H9 (cell line): Measurements from ENCODE around the gene OS9. TPM values are rescaled to one million over a fixed set of nuclear protein-coding genes. Genes with fewer than 3 reads are reported as not detected.

Experiments
- DNase-seq: peaks from one replicate; pipeline ENCODE4 v3.0.0-alpha.2; 2017
- H2AFZ ChIP-seq: one replicate; pipeline ENCODE4 v1.6.1; 2013; ENCODE audit warnings: mild to moderate bottlenecking, low read length, control low read depth, moderate library complexity
- H2AK5ac ChIP-seq: 2 replicates; pipeline ENCODE4 v1.6.1; 2013; ENCODE audit warnings: low read length, control low read depth, mixed read lengths; ENCODE audit not compliant: insufficient read length
- H2BK120ac ChIP-seq: one replicate; pipeline ENCODE4 v1.6.1; 2013; ENCODE audit warnings: low read depth, mild to moderate bottlenecking, low read length, control low read depth, inconsistent platforms; ENCODE audit not compliant: poor library complexity, severe bottlenecking
- H2BK12ac ChIP-seq: 2 replicates; pipeline ENCODE4 v1.6.1; 2013; ENCODE audit warnings: low read length, control low read depth, mixed read lengths, low read depth; ENCODE audit not compliant: insufficient read length
- H2BK15ac ChIP-seq: 2 replicates; pipeline ENCODE4 v1.6.1; 2013; ENCODE audit warnings: low read depth, low read length, control low read depth
- H2BK20ac ChIP-seq: one replicate; pipeline ENCODE4 v1.6.1; 2013; ENCODE audit warnings: low read depth, mild to moderate bottlenecking, low read length, control low read depth, inconsistent platforms; ENCODE audit not compliant: poor library complexity, severe bottlenecking
- H2BK5ac ChIP-seq: 2 replicates; pipeline ENCODE4 v1.6.1; 2013; ENCODE audit warnings: low read length, control low read depth, mixed read lengths; ENCODE audit not compliant: insufficient read length
- H3K14ac ChIP-seq: 2 replicates; pipeline ENCODE4 v1.6.1; 2013; ENCODE audit warnings: low read length, control low read depth; ENCODE audit not compliant: insufficient read depth
- H3K18ac ChIP-seq: 2 replicates; pipeline ENCODE4 v1.6.1; 2013; ENCODE audit warnings: low read depth, mild to moderate bottlenecking, mixed read lengths, low read length, control low read depth; ENCODE audit not compliant: insufficient read length
- H3K23ac ChIP-seq: 2 replicates; pipeline ENCODE4 v1.6.1; 2013; ENCODE audit warnings: low read length, control low read depth, mixed read lengths, low read depth; ENCODE audit not compliant: insufficient read length
- H3K23me2 ChIP-seq: 2 replicates; pipeline ENCODE4 v1.6.1; 2013; ENCODE audit warnings: low read depth, mild to moderate bottlenecking, mixed read lengths, low read length, control low read depth; ENCODE audit not compliant: insufficient read length, poor library complexity, severe bottlenecking
- H3K27ac ChIP-seq: 2 replicates; pipeline ENCODE4 v1.5.1; 2013; ENCODE audit warnings: low read length, control low read depth, mixed read lengths, low read depth; ENCODE audit not compliant: insufficient read length
- H3K27me3 ChIP-seq: 2 replicates; pipeline ENCODE4 v1.6.1; 2013; ENCODE audit warnings: low read length, control low read depth, inconsistent platforms; ENCODE audit not compliant: insufficient read depth
- H3K4ac ChIP-seq: 2 replicates; pipeline ENCODE4 v1.6.1; 2013; ENCODE audit warnings: low read depth, mild to moderate bottlenecking, control low read depth, inconsistent platforms, low read length, moderate library complexity
- H3K4me1 ChIP-seq: 2 replicates; pipeline ENCODE4 v1.6.1; 2013; ENCODE audit warnings: low read length, control low read depth, inconsistent platforms; ENCODE audit not compliant: insufficient read depth
- H3K4me2 ChIP-seq: 2 replicates; pipeline ENCODE4 v1.6.1; 2013; ENCODE audit warnings: low read length, control low read depth, mixed read lengths; ENCODE audit not compliant: insufficient read length, insufficient read depth
- H3K56ac ChIP-seq: 2 replicates; pipeline ENCODE4 v1.6.1; 2013; ENCODE audit warnings: low read depth, mild to moderate bottlenecking, mixed read lengths, low read length, control low read depth; ENCODE audit not compliant: insufficient read length
- H3K79me1 ChIP-seq: 2 replicates; pipeline ENCODE4 v1.6.1; 2013; ENCODE audit warnings: low read depth, mild to moderate bottlenecking, moderate library complexity, low read length, control low read depth, inconsistent platforms; ENCODE audit not compliant: insufficient read depth, poor library complexity, severe bottlenecking
- H3K79me2 ChIP-seq: 2 replicates; pipeline ENCODE4 v1.6.1; 2013; ENCODE audit warnings: low read length, control low read depth, inconsistent platforms; ENCODE audit not compliant: insufficient read depth
- H3K9ac ChIP-seq: 2 replicates; pipeline ENCODE4 v1.6.1; 2013; ENCODE audit warnings: low read length, control low read depth, mixed read lengths; ENCODE audit not compliant: insufficient read length; ENCODE audit errors: extremely low read depth
- H3K9me3 ChIP-seq: one replicate; pipeline ENCODE4 v1.6.1; 2013; ENCODE audit warnings: low read depth, low read length, inconsistent platforms; ENCODE audit not compliant: control insufficient read depth
- H3T11ph ChIP-seq: one replicate; pipeline ENCODE4 v1.6.1; 2013; ENCODE audit warnings: mild to moderate bottlenecking, low read length, control low read depth, inconsistent platforms
- H4K20me1 ChIP-seq: one replicate; pipeline ENCODE4 v1.6.1; 2013; ENCODE audit not compliant: control insufficient read depth, insufficient read length, insufficient read depth
- H4K5ac ChIP-seq: 2 replicates; pipeline ENCODE4 v1.6.1; 2013; ENCODE audit warnings: low read depth, mild to moderate bottlenecking, mixed read lengths, low read length, control low read depth; ENCODE audit not compliant: insufficient read length
- H4K8ac ChIP-seq: replicated peaks from 2 replicates; pipeline ENCODE4 v1.6.1; 2013; ENCODE audit warnings: low read length, control low read depth, mixed read lengths, low read depth; ENCODE audit not compliant: insufficient read length
- H4K91ac ChIP-seq: 2 replicates; pipeline ENCODE4 v1.6.1; 2013; ENCODE audit warnings: low read depth, mild to moderate bottlenecking, moderate library complexity, mixed read lengths, low read length, control low read depth; ENCODE audit not compliant: insufficient read length
- H3K27ac Mint-ChIP-seq, 3 experiments: 2 replicates in 2 of 3; 3 replicates in 1 of 3; pipeline ENCODE4 v1.8.0; 2020 to 2021; ENCODE audit warnings: mixed read lengths in 3 of 3, mild to moderate bottlenecking in 1 of 3, moderate library complexity in 1 of 3
- H3K27me3 Mint-ChIP-seq: 2 replicates; pipeline ENCODE4 v1.8.0; 2021; ENCODE audit warnings: low read depth, mild to moderate bottlenecking, moderate library complexity, mixed read lengths
- H3K36me3 Mint-ChIP-seq, 3 experiments: 2 replicates in 2 of 3; 3 replicates in 1 of 3; pipeline ENCODE4 v1.8.0; 2020 to 2021; ENCODE audit warnings: low read depth in 3 of 3, mixed read lengths in 3 of 3; ENCODE audit not compliant: insufficient read depth in 1 of 3
- H3K4me1 Mint-ChIP-seq, 2 experiments: 2 replicates each; pipeline ENCODE4 v1.8.0; 2020; ENCODE audit warnings: mixed read lengths in 2 of 2
- H3K4me3 Mint-ChIP-seq, 2 experiments: 2 replicates in 1 of 2; 3 replicates in 1 of 2; pipeline ENCODE4 v1.8.0; 2020 to 2021; ENCODE audit warnings: mild to moderate bottlenecking in 2 of 2, mixed read lengths in 2 of 2, moderate library complexity in 1 of 2
- H3K9me3 Mint-ChIP-seq, 2 experiments: 2 replicates in 1 of 2; 3 replicates in 1 of 2; pipeline ENCODE4 v1.8.0; 2020; ENCODE audit warnings: mild to moderate bottlenecking in 2 of 2, mixed read lengths in 2 of 2, moderate library complexity in 1 of 2
- CTCF ChIP-seq: fragments of 200-600 bp; sonication (generic); conservative IDR thresholded peaks from 3 replicates; pipeline ENCODE4 v1.8.0; 2021; ENCODE audit warnings: antibody characterized with exemption, mild to moderate bottlenecking
- WGBS: extraction: QIAGEN DNeasy Blood & Tissue Kit; methylation state at CpG from one replicate; pipeline ENCODE4 v1.1.7; 2013; ENCODE audit warnings: missing lambda C conversion rate, low lambda C conversion rate, mixed read lengths; ENCODE audit not compliant: insufficient read length; ENCODE audit errors: extremely low coverage; 5-methylcytosine and 5-hydroxymethylcytosine counted together
- total RNA-seq: library from RNA; stranded (reverse); gene quantifications from 2 replicates; pipeline ENCODE4 v1.2.1, GENCODE V29; 2021

OS9 gene
- total RNA-seq, 1 experiment from 2014 or later, result 112 TPM

GRCh38 chr12:57726151-57726883 is 32.4 kb downstream of the OS9 start:
- H4K8ac ChIP-seq, result no peak overlapping the region
- H4K91ac ChIP-seq, result no peak overlapping the region
- no CpG with 5 or more reads among the region's 79 CpGs for WGBS
- Mint-ChIP-seq H3K27ac (no peak overlapping the region; a peak in 1 of 7 replicates), H3K36me3 (peaks cover 0 to 6% (median 2%) of the 10 kb centered on the region in 3 experiments; a peak in 3 of 7 replicates), H3K27me3 (peaks cover 80% of the 10 kb centered on the region), H3K4me1 (peaks cover 12 to 17% of the 10 kb centered on the region in 2 experiments), H3K9me3 (no peaks in the 10 kb centered on the region; a peak in 1 of 5 replicates), H3K4me3 (peak overlapping the region; percentile 78 to 92)
- no peak overlapping the region for H3T11ph ChIP-seq
- H2AK5ac ChIP-seq, result no peak overlapping the region
- H3K56ac ChIP-seq, result no peak overlapping the region
- H2BK120ac ChIP-seq, result no peak overlapping the region
- peaks cover 14% of the 10 kb centered on the region for H3K23me2 ChIP-seq
- no peak overlapping the region for H2BK5ac ChIP-seq
- no peak overlapping the region for H3K18ac ChIP-seq
- H2BK12ac ChIP-seq, result no peak overlapping the region
- H3K23ac ChIP-seq, result no peak overlapping the region
- H2BK15ac ChIP-seq, result no peak overlapping the region; the same call in 1 of the 2 replicates
- no peak overlapping the region for H3K27ac ChIP-seq
- H3K9ac ChIP-seq, result no peak overlapping the region
- H3K79me2 ChIP-seq, result no peaks in the 10 kb centered on the region
- peak overlapping the region; percentile 96 for H3K4me2 ChIP-seq
- H3K27me3 ChIP-seq, result peaks cover 20% of the 10 kb centered on the region; the same call in 1 of the 2 replicates
- no peaks in the 10 kb centered on the region for H3K9me3 ChIP-seq
- H3K79me1 ChIP-seq, result no peaks in the 10 kb centered on the region
- H2AFZ ChIP-seq, result no peak overlapping the region
- TF ChIP-seq CTCF, result peak; percentile 90
- no peaks in the 10 kb centered on the region for H4K20me1 ChIP-seq
- no peak overlapping the region for H4K5ac ChIP-seq
- H2BK20ac ChIP-seq, result no peak overlapping the region
- DNase-seq, result peak; percentile 93
- H3K14ac ChIP-seq, result no peak overlapping the region
- no peak overlapping the region for H3K4ac ChIP-seq
- no peaks in the 10 kb centered on the region; the same call in 1 of the 2 replicates for H3K4me1 ChIP-seq
